ENCODE results near the gene KCNQ1OT1.

DNA sequence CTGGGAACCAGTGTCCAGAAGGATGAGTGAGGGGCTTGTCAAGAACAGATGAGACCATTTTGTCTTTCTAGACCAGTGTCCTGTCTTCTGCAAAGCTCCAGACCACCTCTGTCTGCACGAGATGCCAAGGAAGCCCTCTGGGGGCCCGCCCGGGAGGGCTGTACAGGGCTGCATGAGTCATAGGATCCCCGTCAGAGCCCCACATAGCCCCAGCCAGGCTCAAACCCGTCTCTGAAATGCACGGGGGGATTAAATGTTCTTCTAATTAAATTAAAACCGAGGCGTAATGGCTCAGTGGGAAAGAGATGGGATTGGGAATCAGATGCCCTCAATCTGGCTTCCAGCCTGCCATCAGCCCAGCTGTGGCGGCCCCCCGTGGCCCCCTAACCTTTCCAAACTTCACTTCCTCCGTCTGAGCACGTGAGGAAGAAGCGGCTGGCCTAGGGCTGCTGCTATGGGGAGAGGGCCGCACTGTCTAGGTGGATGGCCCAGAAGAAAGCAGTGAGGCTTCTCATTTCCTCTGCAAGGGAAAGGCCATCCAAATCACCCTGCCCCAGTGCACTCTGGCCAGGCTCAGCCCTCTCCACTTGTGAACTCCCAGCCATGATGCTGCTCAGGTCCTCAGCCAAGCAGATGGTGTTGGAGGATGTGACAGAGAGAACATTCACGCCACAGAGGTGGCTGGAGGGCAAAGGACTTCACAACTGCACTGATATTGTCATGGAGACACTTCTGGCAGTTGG lies 32.8 kb downstream of the KCNQ1OT1 start:
- TF ChIP-seq, protein P1, sequence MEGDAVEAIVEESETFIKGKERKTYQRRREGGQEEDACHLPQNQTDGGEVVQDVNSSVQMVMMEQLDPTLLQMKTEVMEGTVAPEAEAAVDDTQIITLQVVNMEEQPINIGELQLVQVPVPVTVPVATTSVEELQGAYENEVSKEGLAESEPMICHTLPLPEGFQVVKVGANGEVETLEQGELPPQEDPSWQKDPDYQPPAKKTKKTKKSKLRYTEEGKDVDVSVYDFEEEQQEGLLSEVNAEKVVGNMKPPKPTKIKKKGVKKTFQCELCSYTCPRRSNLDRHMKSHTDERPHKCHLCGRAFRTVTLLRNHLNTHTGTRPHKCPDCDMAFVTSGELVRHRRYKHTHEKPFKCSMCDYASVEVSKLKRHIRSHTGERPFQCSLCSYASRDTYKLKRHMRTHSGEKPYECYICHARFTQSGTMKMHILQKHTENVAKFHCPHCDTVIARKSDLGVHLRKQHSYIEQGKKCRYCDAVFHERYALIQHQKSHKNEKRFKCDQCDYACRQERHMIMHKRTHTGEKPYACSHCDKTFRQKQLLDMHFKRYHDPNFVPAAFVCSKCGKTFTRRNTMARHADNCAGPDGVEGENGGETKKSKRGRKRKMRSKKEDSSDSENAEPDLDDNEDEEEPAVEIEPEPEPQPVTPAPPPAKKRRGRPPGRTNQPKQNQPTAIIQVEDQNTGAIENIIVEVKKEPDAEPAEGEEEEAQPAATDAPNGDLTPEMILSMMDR (IDR thresholded peaks at IDR 0.05; ENCODE audit: low read depth, low read length): no peak
- TF ChIP-seq EZH2phosphoT487 (IDR thresholded peaks at IDR 0.05; ENCODE audit: low read depth): no peak

Measured in OCI-LY3 (cell line).